ENCODE results near the gene OR2A5.
"Not testable (repeated sequence)": the region's sequence is repeated elsewhere in the genome, so short reads cannot be mapped to it uniquely, and the experiment has no call there.

Gene OR2A5

GRCh38 chr7:144048648-144049047, at the start of gene OR2A5:
Gene OR2A5 (plus strand): TSS chr7:144048948. CDS start chr7:144050402, 1,454 bp downstream.
- DNase-seq, result no peak

- no peak for DNase-seq
Observed at GRCh38 chr7:144000020-144000419, 48.7 kb upstream of the OR2A5 start, which contains the start of gene OR6B1. Gene OR6B1 (plus strand): TSS chr7:144000320. CDS start chr7:144003997, 3,677 bp downstream.

- DNase-seq, result no peak
Observed at GRCh38 chr7:144001543-144001942, 47.2 kb upstream of the OR2A5 start.

- DNase-seq, result no peak
Observed at GRCh38 chr7:144004703-144005102, 44.0 kb upstream of the OR2A5 start.

- DNase-seq, result no peak
Observed at GRCh38 chr7:144006029-144006691, 42.6 kb upstream of the OR2A5 start.

GRCh38 chr7:144006692-144007042, 42.1 kb upstream of the OR2A5 start:
- DNase-seq, result no peak

GRCh38 chr7:144009361-144009760, 39.4 kb upstream of the OR2A5 start:
- no peak for DNase-seq

GRCh38 chr7:144010061-144010460, 38.7 kb upstream of the OR2A5 start:
- DNase-seq, result not testable (repeated sequence)

GRCh38 chr7:144010821-144011220, 37.9 kb upstream of the OR2A5 start:
- DNase-seq, result not testable (repeated sequence)

GRCh38 chr7:144011458-144012230, 37.1 kb upstream of the OR2A5 start:
- DNase-seq, result no peak

GRCh38 chr7:144018065-144018464, 30.7 kb upstream of the OR2A5 start:
- DNase-seq, result no peak

- no peak for DNase-seq
Observed at GRCh38 chr7:144019457-144019856, 29.3 kb upstream of the OR2A5 start.

GRCh38 chr7:144020340-144020739, 28.4 kb upstream of the OR2A5 start:
- DNase-seq, result no peak

GRCh38 chr7:144022169-144022568, 26.6 kb upstream of the OR2A5 start:
- DNase-seq, result no peak

GRCh38 chr7:144023171-144023827, 25.4 kb upstream of the OR2A5 start:
- DNase-seq, result no peak

GRCh38 chr7:144024213-144024612, 24.5 kb upstream of the OR2A5 start:
- no peak for DNase-seq

GRCh38 chr7:144026203-144026883, 22.4 kb upstream of the OR2A5 start:
- DNase-seq, result no peak

- DNase-seq, result no peak
Observed at GRCh38 chr7:144027070-144027469, 21.7 kb upstream of the OR2A5 start.

GRCh38 chr7:144027974-144028373, 20.8 kb upstream of the OR2A5 start:
- DNase-seq, result no peak

GRCh38 chr7:144028547-144028946, 20.2 kb upstream of the OR2A5 start:
- DNase-seq, result no peak

- DNase-seq, result no peak
Observed at GRCh38 chr7:144032516-144032915, 16.2 kb upstream of the OR2A5 start.

- no peak for DNase-seq
Observed at GRCh38 chr7:144032985-144033709, 15.6 kb upstream of the OR2A5 start.

- no peak for DNase-seq
Observed at GRCh38 chr7:144035385-144035784, 13.4 kb upstream of the OR2A5 start.

Measured in DMS79 (cell line).